SU-DHL-6 (cell line): Measurements from ENCODE around the gene WDR31.

ENCODE experiments used
- H2AFZ ChIP-seq: fragments of 200-600 bp; sonication (generic); 2 replicates; pipeline ENCODE4 v1.6.1; 2014; ENCODE audit warnings: low read depth, mild to moderate bottlenecking, moderate library complexity, mixed read lengths, antibody characterized with exemption, low read length; ENCODE audit not compliant: severe bottlenecking
- H3F3A ChIP-seq: fragments of 200-600 bp; shearing (Covaris generic); 2 replicates; pipeline ENCODE4 v1.6.0; 2016; ENCODE audit warnings: antibody characterized with exemption, mild to moderate bottlenecking; ENCODE audit not compliant: insufficient read depth
- H3K27ac ChIP-seq: fragments of 200-600 bp; sonication (generic); 2 replicates; pipeline ENCODE4 v1.5.1; 2016; ENCODE audit warnings: low read depth, mild to moderate bottlenecking, low read length, moderate library complexity, mixed read lengths
- H3K27me3 ChIP-seq: fragments of 200-600 bp; sonication (generic), shearing (Covaris generic); 2 replicates; pipeline ENCODE4 v1.6.0; 2014; ENCODE audit warnings: mild to moderate bottlenecking, low read length
- H3K36me3 ChIP-seq: fragments of 200-600 bp; sonication (generic); 2 replicates; pipeline ENCODE4 v1.6.1; 2014; ENCODE audit warnings: mild to moderate bottlenecking, low read length, mixed read lengths
- H3K4me2 ChIP-seq: fragments of 300-600, 200-600 bp; shearing (Covaris generic), sonication (generic); 2 replicates; pipeline ENCODE4 v1.6.0; 2014; ENCODE audit warnings: low read length, low read depth, mild to moderate bottlenecking; ENCODE audit not compliant: poor library complexity, severe bottlenecking
- H3K4me3 ChIP-seq: fragments of 200-600 bp; sonication (generic); 2 replicates; pipeline ENCODE4 v1.5.1; 2014; ENCODE audit warnings: antibody characterized with exemption, low read length, mild to moderate bottlenecking, mixed read lengths; ENCODE audit not compliant: insufficient read depth, poor library complexity, severe bottlenecking
- H3K79me2 ChIP-seq: fragments of 200-600 bp; sonication (generic); 2 replicates; pipeline ENCODE4 v1.6.1; 2014; ENCODE audit warnings: mild to moderate bottlenecking, low read length, moderate library complexity; ENCODE audit not compliant: insufficient read depth
- H3K9ac ChIP-seq: fragments of 200-600 bp; sonication (generic); 2 replicates; pipeline ENCODE4 v1.7.0; 2014; ENCODE audit warnings: mild to moderate bottlenecking, low read length
- H3K9me2 ChIP-seq: fragments of 200-600 bp; sonication (generic); replicated peaks from 2 replicates; pipeline ENCODE4 v1.6.1; 2014; ENCODE audit warnings: low read length; ENCODE audit not compliant: insufficient read depth
- H3K9me3 ChIP-seq: fragments of 200-600 bp; sonication (generic); 2 replicates; pipeline ENCODE4 v1.6.1; 2014; ENCODE audit warnings: low read length, mixed read lengths; ENCODE audit not compliant: insufficient read depth
- H4K20me1 ChIP-seq: fragments of 200-600 bp; sonication (generic); 2 replicates; pipeline ENCODE4 v1.6.1; 2014; ENCODE audit warnings: low read depth, mild to moderate bottlenecking, antibody characterized with exemption, low read length, moderate library complexity, mixed read lengths
- CTCF ChIP-seq: fragments of 200-600 bp; sonication (generic); IDR thresholded peaks from one replicate; pipeline ENCODE4 v1.5.1; 2017; ENCODE audit warnings: antibody characterized with exemption, mild to moderate bottlenecking, low read length, moderate library complexity; ENCODE audit not compliant: insufficient read depth, poor library complexity, severe bottlenecking
- EZH2phosphoT487 ChIP-seq: fragments of 200-600 bp; sonication (generic), shearing (Covaris generic); conservative IDR thresholded peaks from 2 replicates; pipeline ENCODE4 v1.6.1; 2018; ENCODE audit warnings: mild to moderate bottlenecking, antibody characterized with exemption, low read length, moderate library complexity, mixed read lengths

WDR31 gene

GRCh38 chr9:113266174-113266573, 73.9 kb downstream of the WDR31 start:
- Histone ChIP-seq H4K20me1 (no peaks in the 10 kb centered on the region), H3F3A (no peaks in the 10 kb centered on the region), H2AFZ (no peak overlapping the region), H3K9me3 (no peaks in the 10 kb centered on the region), H3K27me3 (no peaks in the 10 kb centered on the region), H3K9me2 (no peaks in the 10 kb centered on the region), H3K79me2 (no peaks in the 10 kb centered on the region), H3K4me2 (no peak overlapping the region), H3K27ac (no peak overlapping the region), H3K4me3 (no peak overlapping the region), H3K36me3 (peaks cover 16% of the 10 kb centered on the region; the same call in 1 of the 2 replicates), H3K9ac (no peak overlapping the region)
- TF ChIP-seq EZH2phosphoT487, result no peak
- TF ChIP-seq CTCF, result no peak
